Thoracic aorta (tissue), 2 donors: ENCODE data around the gene DDX24. TPM values are rescaled to one million over a fixed set of nuclear protein-coding genes. Genes with fewer than 3 reads are reported as not detected.

Source experiments
- ATAC-seq: fragments of 150-250 bp; one replicate; pipeline ENCODE4 v1.8.0; 2017; ENCODE audit warnings: low read depth; ENCODE audit not compliant: insufficient number of reproducible peaks, low FRiP score
- DNase-seq: peaks from one replicate; pipeline ENCODE4 v3.0.0-alpha.2; 2020; ENCODE audit warnings: low spot score
- H3K27ac ChIP-seq, 2 donors: fragments of 200-600 bp; sonication (generic); 1 replicate in 1 of 2; 2 replicates in 1 of 2; pipeline ENCODE4 v1.5.1; 2016; ENCODE audit warnings: mild to moderate bottlenecking in 2 of 2, moderate library complexity in 2 of 2
- H3K27me3 ChIP-seq: fragments of 200-600 bp; sonication (generic); replicated peaks from 2 replicates; pipeline ENCODE4 v1.6.0; 2016; ENCODE audit warnings: mild to moderate bottlenecking; ENCODE audit not compliant: insufficient read depth
- H3K36me3 ChIP-seq: fragments of 200-600 bp; sonication (generic); one replicate; pipeline ENCODE4 v1.5.1; 2016
- H3K4me1 ChIP-seq, 2 donors: fragments of 200-600 bp; sonication (generic); 1 replicate in 1 of 2; 2 replicates in 1 of 2; pipeline versions ENCODE4 v1.5.1 to v1.6.0; 2016; ENCODE audit warnings: low read depth in 2 of 2, mild to moderate bottlenecking in 1 of 2; ENCODE audit not compliant: control insufficient read depth in 1 of 2
- H3K4me3 ChIP-seq: fragments of 200-600 bp; sonication (generic); 2 replicates; pipeline ENCODE4 v1.5.1; 2016; ENCODE audit warnings: mild to moderate bottlenecking
- H3K9me3 ChIP-seq: fragments of 200-600 bp; sonication (generic); 2 replicates; pipeline ENCODE4 v1.5.1; 2016
- CTCF ChIP-seq: fragments of 200-600 bp; sonication (generic); IDR thresholded peaks from one replicate; pipeline ENCODE4 v1.5.1; 2019; ENCODE audit warnings: antibody characterized with exemption
- total RNA-seq, 2 donors: library from RNA; depleted of rRNA; stranded (reverse); fragments of >200 nt; gene quantifications; one replicate each; pipeline versions ENCODE4 v1.1.0 to v1.2.3, GENCODE V29; 2016

DDX24 gene
- total RNA-seq, 2 donors from 2014 or later, result 139 to 228 TPM

DNA sequence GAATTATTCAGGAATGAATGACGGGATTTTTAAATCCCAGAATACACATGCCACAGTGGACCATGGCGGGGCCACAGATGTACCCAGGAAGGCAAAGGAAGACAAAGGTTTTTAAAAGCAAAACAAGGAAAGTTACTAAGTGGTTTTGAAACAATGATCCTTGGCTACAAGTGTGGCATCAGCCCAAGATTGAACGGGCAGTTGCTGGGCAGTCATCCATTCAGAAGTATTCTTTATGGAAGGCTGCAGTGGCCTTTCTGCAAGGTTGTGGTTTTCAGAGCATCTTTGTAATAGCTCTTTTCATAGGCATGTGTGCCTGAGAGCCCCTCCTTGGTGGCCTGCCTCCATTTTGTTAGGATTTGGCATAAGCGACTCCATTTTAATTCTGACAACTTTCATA lies 16.1 kb upstream of the DDX24 start:
- Histone ChIP-seq H3K4me3 (no peak overlapping the region), H3K9me3 (no peaks in the 10 kb centered on the region), H3K4me1 (no peaks in the 10 kb centered on the region), H3K36me3 (no peaks in the 10 kb centered on the region), H3K27me3 (no peaks in the 10 kb centered on the region), H3K27ac (no peak overlapping the region)
- TF ChIP-seq CTCF, result no peak
- DNase-seq, result no peak
- ATAC-seq, result no peak

DNA sequence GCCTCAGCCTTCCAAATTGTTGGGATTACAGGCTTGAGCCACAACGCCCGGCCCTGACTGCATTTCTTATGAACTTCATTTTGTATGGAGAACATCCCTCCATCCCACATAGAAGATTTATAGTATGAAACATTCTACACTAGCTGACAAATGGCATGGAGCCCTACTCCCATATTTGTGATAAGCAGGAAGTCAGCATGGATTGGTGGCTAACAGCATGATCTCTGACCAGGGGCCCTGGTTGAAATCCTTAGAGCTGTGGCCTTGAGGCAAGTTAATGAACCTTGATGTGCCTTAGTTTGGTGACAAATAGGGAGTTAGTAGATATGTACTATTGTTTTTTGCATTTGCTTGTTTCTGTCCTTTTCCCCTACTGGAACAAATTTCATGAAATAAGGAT lies 12.4 kb upstream of the DDX24 start:
- Histone ChIP-seq H3K27ac (no peak overlapping the region), H3K36me3 (no peaks in the 10 kb centered on the region), H3K9me3 (no peaks in the 10 kb centered on the region), H3K4me3 (no peak overlapping the region), H3K27me3 (no peaks in the 10 kb centered on the region), H3K4me1 (no peaks in the 10 kb centered on the region)
- no peak for TF ChIP-seq CTCF
- DNase-seq, result no peak
- no peak for ATAC-seq

- Histone ChIP-seq H3K36me3 (no peaks in the 10 kb centered on the region), H3K27me3 (no peaks in the 10 kb centered on the region), H3K9me3 (no peaks in the 10 kb centered on the region), H3K4me1 (no peaks in the 10 kb centered on the region), H3K4me3 (no peak overlapping the region), H3K27ac (no peak overlapping the region)
- DNase-seq (no peak), ATAC-seq (no peak)
- no peak for TF ChIP-seq CTCF
Measured at GRCh38 chr14:94089479-94089878, 8.5 kb upstream of the DDX24 start.

GRCh38 chr14:94088516-94088915 lies 7.5 kb upstream of the DDX24 start:
- Histone ChIP-seq H3K36me3 (no peaks in the 10 kb centered on the region), H3K27ac (no peak overlapping the region), H3K27me3 (no peaks in the 10 kb centered on the region), H3K4me3 (no peak overlapping the region), H3K9me3 (no peaks in the 10 kb centered on the region), H3K4me1 (no peaks in the 10 kb centered on the region)
- ATAC-seq (no peak), DNase-seq (no peak)
- TF ChIP-seq CTCF, result no peak

GRCh38 chr14:94087891-94088290 lies 6.9 kb upstream of the DDX24 start:
- H3K27ac ChIP-seq, result no peak overlapping the region
- H3K27me3 ChIP-seq, result no peaks in the 10 kb centered on the region
- no peaks in the 10 kb centered on the region for H3K9me3 ChIP-seq
- no peak overlapping the region for H3K4me3 ChIP-seq
- H3K4me1 ChIP-seq, result no peaks in the 10 kb centered on the region
- H3K36me3 ChIP-seq, result no peaks in the 10 kb centered on the region
- ATAC-seq (no peak), DNase-seq (no peak)
- no peak for TF ChIP-seq CTCF
